Measurements from ENCODE around the gene FGF19.

The FGF19 gene

GRCh38 chr11:69680688-69681087, 23.1 kb downstream of the FGF19 start:
- TF ChIP-seq CTCF (IDR thresholded peaks at IDR 0.05; ENCODE audit: low read depth, low read length) = no peak
- H3K4me3 ChIP-seq (ENCODE audit: low read depth, low read length) = no peak overlapping the region

- no peak for TF ChIP-seq CTCF (IDR thresholded peaks at IDR 0.05; ENCODE audit: low read depth, low read length)
- H3K4me3 ChIP-seq (ENCODE audit: low read depth, low read length) = no peak overlapping the region
Measured at GRCh38 chr11:69677749-69678148, 26.1 kb downstream of the FGF19 start.

GRCh38 chr11:69674886-69675714, 28.7 kb downstream of the FGF19 start, which contains the start of gene LTO1:
Gene LTO1 (minus strand): TSS chr11:69675353. CDS start chr11:69675239, 114 bp downstream.
- H3K4me3 ChIP-seq (ENCODE audit: low read depth, low read length) = peak within 1 kb of the TSS; percentile 91
- TF ChIP-seq CTCF (IDR thresholded peaks at IDR 0.05; ENCODE audit: low read depth, low read length) = no peak

- TF ChIP-seq CTCF (IDR thresholded peaks at IDR 0.05; ENCODE audit: low read depth, low read length) = no peak
- peak overlapping the region; percentile 91 for H3K4me3 ChIP-seq (ENCODE audit: low read depth, low read length)
Measured at GRCh38 chr11:69674267-69674885, 29.4 kb downstream of the FGF19 start.

- TF ChIP-seq CTCF (IDR thresholded peaks at IDR 0.05; ENCODE audit: low read depth, low read length) = no peak
Measured at GRCh38 chr11:69671734-69672465, 31.9 kb downstream of the FGF19 start.

GRCh38 chr11:69670158-69670845, 33.5 kb downstream of the FGF19 start:
- TF ChIP-seq CTCF (IDR thresholded peaks at IDR 0.05; ENCODE audit: low read depth, low read length) = peak; percentile 86
- H3K4me3 ChIP-seq (ENCODE audit: low read depth, low read length) = no peak overlapping the region

More at GRCh38 chr11:69671734-69672465, 31.9 kb downstream of the FGF19 start:
- no peak overlapping the region for H3K4me3 ChIP-seq (ENCODE audit: low read depth, low read length)
